ENCODE results near the gene SH3BGRL2. TPM values are rescaled to one million over a fixed set of nuclear protein-coding genes. Genes with fewer than 3 reads are reported as not detected.

SH3BGRL2 gene
- total RNA-seq, 1 experiment from 2014 or later, result 13.5 TPM

DNA sequence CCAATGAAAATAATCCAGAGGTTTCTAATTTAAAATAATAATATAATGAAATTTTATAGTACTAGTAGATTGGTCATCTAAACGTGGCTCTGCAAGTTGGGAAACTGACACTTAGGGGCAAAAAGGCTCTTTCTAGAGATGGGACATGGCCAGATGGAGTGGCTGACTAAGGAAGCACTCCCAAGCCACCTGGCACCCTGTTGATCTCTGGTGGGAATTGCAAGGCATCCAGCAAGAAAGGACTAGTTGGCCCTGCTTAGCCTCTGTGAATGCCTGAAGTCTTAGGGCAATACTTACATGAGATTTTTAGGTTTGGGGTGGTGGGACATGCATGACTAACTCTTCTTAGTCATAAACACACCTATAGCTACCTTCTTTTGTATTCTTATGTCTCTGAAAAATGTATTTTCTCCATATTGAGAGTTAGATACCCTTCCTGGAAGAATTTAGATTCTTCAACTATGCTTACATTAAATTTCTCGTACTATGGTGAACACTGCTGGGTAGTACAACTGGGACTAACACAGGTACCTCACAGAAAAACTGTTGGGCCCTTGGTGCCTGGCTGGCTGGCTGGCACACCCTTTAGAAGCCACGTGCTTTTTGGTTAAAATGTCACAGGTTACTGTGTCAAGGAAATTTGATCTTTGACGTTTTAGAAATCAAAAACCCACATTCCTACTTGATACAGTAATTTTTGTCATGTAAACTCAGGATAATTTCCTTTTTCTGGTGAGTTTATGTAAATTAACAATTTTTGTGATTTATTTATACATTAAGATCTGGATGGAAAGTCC lies 25.0 kb upstream of the SH3BGRL2 start:
- Histone ChIP-seq H3K4me3 (ENCODE audit: low read depth, low read length, poor library complexity, severe bottlenecking) (no peak overlapping the region), H3K27ac (ENCODE audit: low read depth, low read length, poor library complexity, severe bottlenecking) (no peak overlapping the region), H3K4me1 (ENCODE audit: insufficient read depth, low read length, poor library complexity, severe bottlenecking) (no peaks in the 10 kb centered on the region), H3K9me3 (ENCODE audit: low read depth, low read length, poor library complexity, severe bottlenecking) (no peaks in the 10 kb centered on the region), H3K36me3 (ENCODE audit: insufficient read depth, low read length, poor library complexity, severe bottlenecking) (no peaks in the 10 kb centered on the region), H3K27me3 (replicated peaks; ENCODE audit: insufficient read depth, low read depth, low read length, poor library complexity) (no peaks in the 10 kb centered on the region)
- TF ChIP-seq, protein P1, sequence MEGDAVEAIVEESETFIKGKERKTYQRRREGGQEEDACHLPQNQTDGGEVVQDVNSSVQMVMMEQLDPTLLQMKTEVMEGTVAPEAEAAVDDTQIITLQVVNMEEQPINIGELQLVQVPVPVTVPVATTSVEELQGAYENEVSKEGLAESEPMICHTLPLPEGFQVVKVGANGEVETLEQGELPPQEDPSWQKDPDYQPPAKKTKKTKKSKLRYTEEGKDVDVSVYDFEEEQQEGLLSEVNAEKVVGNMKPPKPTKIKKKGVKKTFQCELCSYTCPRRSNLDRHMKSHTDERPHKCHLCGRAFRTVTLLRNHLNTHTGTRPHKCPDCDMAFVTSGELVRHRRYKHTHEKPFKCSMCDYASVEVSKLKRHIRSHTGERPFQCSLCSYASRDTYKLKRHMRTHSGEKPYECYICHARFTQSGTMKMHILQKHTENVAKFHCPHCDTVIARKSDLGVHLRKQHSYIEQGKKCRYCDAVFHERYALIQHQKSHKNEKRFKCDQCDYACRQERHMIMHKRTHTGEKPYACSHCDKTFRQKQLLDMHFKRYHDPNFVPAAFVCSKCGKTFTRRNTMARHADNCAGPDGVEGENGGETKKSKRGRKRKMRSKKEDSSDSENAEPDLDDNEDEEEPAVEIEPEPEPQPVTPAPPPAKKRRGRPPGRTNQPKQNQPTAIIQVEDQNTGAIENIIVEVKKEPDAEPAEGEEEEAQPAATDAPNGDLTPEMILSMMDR (conservative IDR thresholded peaks at IDR 0.05; ENCODE audit: low read depth, low read length), result no peak
- TF ChIP-seq EZH2 (IDR thresholded peaks at IDR 0.05; ENCODE audit: borderline replicate concordance, low read depth, low read length, poor library complexity, severe bottlenecking), result no peak
- CTCF ChIA-PET, result no interaction called here
- POLR2A ChIA-PET (ENCODE audit: low non-redundant PET), result no interaction called here
- BruUV-seq (replicated peaks), result no TSS peak
- intact Hi-C loops (cut with micrococcal nuclease; ENCODE audit: unreplicated experiment), result no loop called here
- DNase-seq (ENCODE audit: low spot score), result no peak

GRCh38 chr6:79607000-79607399 lies 24.1 kb upstream of the SH3BGRL2 start:
- CTCF ChIA-PET, result no interaction called here
- H3K4me3 ChIP-seq (ENCODE audit: low read depth, low read length, poor library complexity, severe bottlenecking), result no peak overlapping the region
- DNase-seq (ENCODE audit: low spot score), result no peak
- H3K27ac ChIP-seq (ENCODE audit: low read depth, low read length, poor library complexity, severe bottlenecking), result no peak overlapping the region
- no peaks in the 10 kb centered on the region for H3K9me3 ChIP-seq (ENCODE audit: low read depth, low read length, poor library complexity, severe bottlenecking)
- BruUV-seq (replicated peaks), result no TSS peak
- no peaks in the 10 kb centered on the region for H3K4me1 ChIP-seq (ENCODE audit: insufficient read depth, low read length, poor library complexity, severe bottlenecking)
- POLR2A ChIA-PET (ENCODE audit: low non-redundant PET), result no interaction called here
- no peaks in the 10 kb centered on the region for H3K36me3 ChIP-seq (ENCODE audit: insufficient read depth, low read length, poor library complexity, severe bottlenecking)
- intact Hi-C loops (cut with micrococcal nuclease; ENCODE audit: unreplicated experiment), result no loop called here
- TF ChIP-seq EZH2 (IDR thresholded peaks at IDR 0.05; ENCODE audit: borderline replicate concordance, low read depth, low read length, poor library complexity, severe bottlenecking), result no peak
- TF ChIP-seq, protein P1 (conservative IDR thresholded peaks at IDR 0.05; ENCODE audit: low read depth, low read length), result no peak
- no peaks in the 10 kb centered on the region for H3K27me3 ChIP-seq (replicated peaks; ENCODE audit: insufficient read depth, low read depth, low read length, poor library complexity)

- Histone ChIP-seq H3K9me3 (ENCODE audit: low read depth, low read length, poor library complexity, severe bottlenecking) (no peaks in the 10 kb centered on the region), H3K27me3 (replicated peaks; ENCODE audit: insufficient read depth, low read depth, low read length, poor library complexity) (no peaks in the 10 kb centered on the region), H3K27ac (ENCODE audit: low read depth, low read length, poor library complexity, severe bottlenecking) (no peak overlapping the region), H3K4me3 (ENCODE audit: low read depth, low read length, poor library complexity, severe bottlenecking) (no peak overlapping the region), H3K4me1 (ENCODE audit: insufficient read depth, low read length, poor library complexity, severe bottlenecking) (no peaks in the 10 kb centered on the region), H3K36me3 (ENCODE audit: insufficient read depth, low read length, poor library complexity, severe bottlenecking) (no peaks in the 10 kb centered on the region)
- ChIA-PET CTCF (no interaction called here), POLR2A (ENCODE audit: low non-redundant PET) (no interaction called here)
- DNase-seq (ENCODE audit: low spot score), result no peak
- no TSS peak for BruUV-seq (replicated peaks)
- intact Hi-C loops (cut with micrococcal nuclease; ENCODE audit: unreplicated experiment), result no loop called here
- no peak for TF ChIP-seq EZH2 (IDR thresholded peaks at IDR 0.05; ENCODE audit: borderline replicate concordance, low read depth, low read length, poor library complexity, severe bottlenecking)
- TF ChIP-seq, protein P1 (conservative IDR thresholded peaks at IDR 0.05; ENCODE audit: low read depth, low read length), result no peak
Measured at GRCh38 chr6:79608334-79609224, 22.6 kb upstream of the SH3BGRL2 start.
